ENCODE results near the gene OAT. TPM values are rescaled to one million over a fixed set of nuclear protein-coding genes. Genes with fewer than 3 reads are reported as not detected.

The OAT gene
- total RNA-seq, 6 experiments from 2014 or later = 5.2 to 43.8 (median 20.1) TPM

DNA sequence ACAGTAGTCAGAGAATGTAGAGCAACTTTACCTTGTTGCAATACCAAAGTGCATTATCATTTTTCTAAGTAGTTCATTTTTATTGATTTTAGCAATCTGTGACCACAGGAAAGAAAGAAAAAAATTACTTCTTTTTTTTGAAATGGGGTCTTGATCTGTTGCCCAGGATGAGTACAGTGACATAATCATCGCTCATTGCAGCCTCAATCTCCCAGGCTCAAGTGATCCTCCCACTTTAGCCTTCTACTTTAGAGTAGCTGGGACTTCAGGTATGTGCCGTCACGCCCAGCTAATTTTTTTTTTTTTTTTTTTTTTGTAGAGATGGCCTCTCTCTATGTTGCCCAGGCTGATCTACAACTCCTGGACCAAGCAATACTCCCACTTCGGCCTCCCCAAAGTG, 11.4 kb upstream of the OAT start:
- ATAC-seq (no peak), DNase-seq (no peak)
- intact Hi-C loops (cut with DNase I) = no loop called here
- H3K36me3 ChIP-seq = no peaks in the 10 kb centered on the region
- H3K4me1 ChIP-seq = peaks cover 0 to 11% (median 5%) of the 10 kb centered on the region in 4 donors
- H3K9me3 ChIP-seq = no peaks in the 10 kb centered on the region
- no peak overlapping the region for H3K4me3 ChIP-seq
- TF ChIP-seq POLR2A (IDR thresholded peaks at IDR 0.05) = no peak
- TF ChIP-seq, protein P1, sequence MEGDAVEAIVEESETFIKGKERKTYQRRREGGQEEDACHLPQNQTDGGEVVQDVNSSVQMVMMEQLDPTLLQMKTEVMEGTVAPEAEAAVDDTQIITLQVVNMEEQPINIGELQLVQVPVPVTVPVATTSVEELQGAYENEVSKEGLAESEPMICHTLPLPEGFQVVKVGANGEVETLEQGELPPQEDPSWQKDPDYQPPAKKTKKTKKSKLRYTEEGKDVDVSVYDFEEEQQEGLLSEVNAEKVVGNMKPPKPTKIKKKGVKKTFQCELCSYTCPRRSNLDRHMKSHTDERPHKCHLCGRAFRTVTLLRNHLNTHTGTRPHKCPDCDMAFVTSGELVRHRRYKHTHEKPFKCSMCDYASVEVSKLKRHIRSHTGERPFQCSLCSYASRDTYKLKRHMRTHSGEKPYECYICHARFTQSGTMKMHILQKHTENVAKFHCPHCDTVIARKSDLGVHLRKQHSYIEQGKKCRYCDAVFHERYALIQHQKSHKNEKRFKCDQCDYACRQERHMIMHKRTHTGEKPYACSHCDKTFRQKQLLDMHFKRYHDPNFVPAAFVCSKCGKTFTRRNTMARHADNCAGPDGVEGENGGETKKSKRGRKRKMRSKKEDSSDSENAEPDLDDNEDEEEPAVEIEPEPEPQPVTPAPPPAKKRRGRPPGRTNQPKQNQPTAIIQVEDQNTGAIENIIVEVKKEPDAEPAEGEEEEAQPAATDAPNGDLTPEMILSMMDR (IDR thresholded peaks at IDR 0.05) = no peak
- H3K27me3 ChIP-seq = no peaks in the 10 kb centered on the region
- 83% methylated on average over 4 of the region's 4 CpGs for WGBS (ENCODE audit: insufficient coverage, low coverage, low lambda C conversion rate, missing lambda C conversion rate)
- no peak overlapping the region for H3K27ac ChIP-seq

GRCh38 chr10:124429576-124429975, 10.9 kb upstream of the OAT start:
- Histone ChIP-seq H3K36me3 (no peaks in the 10 kb centered on the region), H3K27ac (no peak overlapping the region), H3K27me3 (no peaks in the 10 kb centered on the region), H3K4me1 (peaks cover 0 to 11% (median 3%) of the 10 kb centered on the region in 4 donors), H3K9me3 (no peaks in the 10 kb centered on the region), H3K4me3 (no peak overlapping the region)
- TF ChIP-seq, protein P1 (IDR thresholded peaks at IDR 0.05) = no peak
- no peak for TF ChIP-seq POLR2A (IDR thresholded peaks at IDR 0.05)
- 57% methylated on average over 5 of the region's 5 CpGs for WGBS (ENCODE audit: insufficient coverage, low coverage, low lambda C conversion rate, missing lambda C conversion rate)
- intact Hi-C loops (cut with DNase I) = no loop called here
- DNase-seq (no peak), ATAC-seq (peak in 3 of 4 donors; percentile 31 to 50 (median 48))

- Histone ChIP-seq H3K36me3 (no peaks in the 10 kb centered on the region), H3K4me3 (no peak overlapping the region), H3K4me1 (peaks cover 0 to 11% (median 2%) of the 10 kb centered on the region in 4 donors), H3K9me3 (no peaks in the 10 kb centered on the region), H3K27ac (no peak overlapping the region), H3K27me3 (no peaks in the 10 kb centered on the region)
- intact Hi-C loops (cut with DNase I) = no loop called here
- 60% methylated on average over 3 of the region's 3 CpGs for WGBS (ENCODE audit: insufficient coverage, low coverage, low lambda C conversion rate, missing lambda C conversion rate)
- no peak for DNase-seq
- ATAC-seq = no peak
- TF ChIP-seq, protein P1 (IDR thresholded peaks at IDR 0.05) = no peak
- no peak for TF ChIP-seq POLR2A (IDR thresholded peaks at IDR 0.05)
These were observed 9.6 kb upstream of the OAT start for GRCh38 chr10:124428207-124428777.

DNA sequence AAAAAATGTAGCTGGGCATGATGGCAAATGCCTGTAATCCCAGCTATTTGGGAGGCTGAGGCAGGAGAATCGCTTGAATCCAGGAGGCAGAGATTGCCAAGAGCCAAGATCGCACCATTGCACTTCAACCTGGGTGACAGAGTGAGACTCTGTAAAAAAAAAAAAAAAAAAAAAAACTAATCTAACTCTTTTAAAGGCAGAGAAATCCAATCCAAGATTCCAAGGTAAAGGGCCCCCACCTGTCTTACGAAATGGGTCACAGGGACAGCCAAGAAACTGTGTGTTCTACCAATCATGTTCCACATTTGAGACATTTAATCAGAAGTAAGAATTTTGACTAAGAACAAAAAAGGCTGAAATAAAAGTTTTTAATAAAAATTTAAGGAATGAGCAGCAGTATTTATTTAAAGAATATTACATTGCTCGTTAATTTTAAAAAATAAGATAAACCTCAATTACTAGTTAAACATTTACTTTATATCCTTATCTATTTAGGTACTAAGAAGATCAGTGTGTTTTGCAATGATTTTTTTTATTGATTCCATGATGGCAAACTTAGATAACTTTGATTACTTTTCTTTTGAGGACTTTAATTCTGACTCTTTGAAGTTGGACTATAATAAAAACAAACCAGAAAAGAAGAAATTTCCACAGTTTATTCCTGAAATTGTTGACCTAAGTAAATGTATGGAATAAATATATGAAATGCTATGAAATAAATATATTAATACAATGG, 6.7 kb upstream of the OAT start:
- Histone ChIP-seq H3K27me3 (no peaks in the 10 kb centered on the region), H3K36me3 (no peaks in the 10 kb centered on the region), H3K9me3 (no peaks in the 10 kb centered on the region), H3K4me3 (no peak overlapping the region), H3K4me1 (peaks cover 0 to 11% (median 2%) of the 10 kb centered on the region in 4 donors), H3K27ac (peak overlapping the region in 1 of 3 donors; percentile 56)
- intact Hi-C loops (cut with DNase I) = no loop called here
- TF ChIP-seq, protein P1 (IDR thresholded peaks at IDR 0.05) = no peak
- no peak for TF ChIP-seq POLR2A (IDR thresholded peaks at IDR 0.05)
- ATAC-seq (peak; percentile 49 to 75 (median 71)), DNase-seq (peak in 1 of 3 donors; percentile 73)
- whole genome bisulfite sequencing (ENCODE audit: insufficient coverage, low coverage, low lambda C conversion rate, missing lambda C conversion rate) = 31% methylated on average over 4 of the region's 4 CpGs
